ENCODE measurements around the gene MUSTN1.

DNA sequence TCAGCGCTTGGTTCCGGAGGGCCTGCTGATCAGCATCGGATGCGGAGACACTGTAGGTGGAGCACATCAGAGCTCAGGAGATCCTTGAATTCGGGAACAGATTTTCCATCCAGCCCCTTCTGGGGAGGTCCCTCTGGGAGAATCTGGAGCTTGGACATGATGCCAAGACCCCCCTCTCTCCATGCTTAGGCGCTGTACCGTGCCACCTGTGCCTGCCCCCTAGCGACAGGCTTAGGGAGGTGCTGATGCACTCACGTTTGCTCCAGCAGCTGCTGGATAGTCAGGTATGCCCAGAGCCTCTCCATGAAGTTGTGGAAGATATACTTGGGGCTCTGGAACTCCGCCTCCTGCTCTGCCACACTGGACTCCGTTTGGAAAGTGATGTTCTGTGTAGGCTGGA is 14.1 kb downstream of the MUSTN1 start:
- TF ChIP-seq POLR2A (IDR thresholded peaks at IDR 0.05; ENCODE audit: low read depth, low read length) (no peak), FOS (IDR thresholded peaks at IDR 0.05; ENCODE audit: borderline replicate concordance, insufficient read depth, low read length) (no peak), JUN (IDR thresholded peaks at IDR 0.05; ENCODE audit: borderline replicate concordance, insufficient read depth, insufficient read length, low read depth) (no peak), POLR2AphosphoS5 (IDR thresholded peaks at IDR 0.05; ENCODE audit: insufficient read depth, low read depth, low read length) (no peak), EZH2 (IDR thresholded peaks at IDR 0.05; ENCODE audit: borderline replicate concordance, low read depth, low read length, severe bottlenecking) (no peak)
- TF ChIP-seq, protein P1, sequence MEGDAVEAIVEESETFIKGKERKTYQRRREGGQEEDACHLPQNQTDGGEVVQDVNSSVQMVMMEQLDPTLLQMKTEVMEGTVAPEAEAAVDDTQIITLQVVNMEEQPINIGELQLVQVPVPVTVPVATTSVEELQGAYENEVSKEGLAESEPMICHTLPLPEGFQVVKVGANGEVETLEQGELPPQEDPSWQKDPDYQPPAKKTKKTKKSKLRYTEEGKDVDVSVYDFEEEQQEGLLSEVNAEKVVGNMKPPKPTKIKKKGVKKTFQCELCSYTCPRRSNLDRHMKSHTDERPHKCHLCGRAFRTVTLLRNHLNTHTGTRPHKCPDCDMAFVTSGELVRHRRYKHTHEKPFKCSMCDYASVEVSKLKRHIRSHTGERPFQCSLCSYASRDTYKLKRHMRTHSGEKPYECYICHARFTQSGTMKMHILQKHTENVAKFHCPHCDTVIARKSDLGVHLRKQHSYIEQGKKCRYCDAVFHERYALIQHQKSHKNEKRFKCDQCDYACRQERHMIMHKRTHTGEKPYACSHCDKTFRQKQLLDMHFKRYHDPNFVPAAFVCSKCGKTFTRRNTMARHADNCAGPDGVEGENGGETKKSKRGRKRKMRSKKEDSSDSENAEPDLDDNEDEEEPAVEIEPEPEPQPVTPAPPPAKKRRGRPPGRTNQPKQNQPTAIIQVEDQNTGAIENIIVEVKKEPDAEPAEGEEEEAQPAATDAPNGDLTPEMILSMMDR (IDR thresholded peaks at IDR 0.05; ENCODE audit: extremely low read depth in 1 of 2, insufficient read depth in 1 of 2, low read depth in 1 of 2, low read length in 2 of 2), result peak; percentile 71 to 81
- TF ChIP-seq, protein P2, sequence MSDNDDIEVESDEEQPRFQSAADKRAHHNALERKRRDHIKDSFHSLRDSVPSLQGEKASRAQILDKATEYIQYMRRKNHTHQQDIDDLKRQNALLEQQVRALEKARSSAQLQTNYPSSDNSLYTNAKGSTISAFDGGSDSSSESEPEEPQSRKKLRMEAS (IDR thresholded peaks at IDR 0.05; ENCODE audit: insufficient read depth, insufficient read length), result no peak
